RWPE2 (cell line): ENCODE data around the gene DUOX2.

Experiments used
- ATAC-seq: fragments of 200-7000 bp; cut with Tn5 transposase; 3 replicates; pipeline ENCODE4 v1.9.1; 2021; ENCODE audit warnings: low read depth
- DNase-seq: peaks from one replicate; pipeline ENCODE4 v3.0.0-alpha.2; 2020; ENCODE audit warnings: low spot score
- H3K27ac ChIP-seq: fragments of 450-650 bp; 2 replicates; pipeline ENCODE4 v1.5.1; 2017; ENCODE audit warnings: mild to moderate bottlenecking; ENCODE audit not compliant: poor library complexity, severe bottlenecking
- H3K27me3 ChIP-seq: fragments of 250-450 bp; sonication (Bioruptor Pico); 2 replicates; pipeline ENCODE4 v1.5.1; 2021; ENCODE audit warnings: mild to moderate bottlenecking, moderate library complexity; ENCODE audit not compliant: insufficient read depth, poor library complexity, severe bottlenecking
- H3K36me3 ChIP-seq: fragments of 250-450 bp; sonication (Bioruptor Pico); 2 replicates; pipeline ENCODE4 v1.5.1; 2020; ENCODE audit warnings: low read depth, mild to moderate bottlenecking, moderate library complexity
- H3K4me1 ChIP-seq: fragments of 250-450 bp; sonication (Bioruptor Pico); 2 replicates; pipeline ENCODE4 v1.5.1; 2021; ENCODE audit warnings: mild to moderate bottlenecking, moderate library complexity; ENCODE audit not compliant: insufficient read depth, poor library complexity, severe bottlenecking
- H3K4me3 ChIP-seq: fragments of 250-450 bp; sonication (Bioruptor Pico); 2 replicates; pipeline ENCODE4 v1.5.1; 2021; ENCODE audit warnings: mild to moderate bottlenecking, moderate library complexity; ENCODE audit not compliant: severe bottlenecking
- H3K9me3 ChIP-seq: fragments of 250-450 bp; sonication (Bioruptor Pico); 2 replicates; pipeline ENCODE4 v1.5.1; 2021; ENCODE audit warnings: mild to moderate bottlenecking, moderate library complexity; ENCODE audit not compliant: severe bottlenecking
- CTCF ChIP-seq: fragments of 450-650 bp; IDR thresholded peaks from one replicate; pipeline ENCODE4 v1.5.1; 2017; ENCODE audit warnings: mild to moderate bottlenecking, moderate library complexity; ENCODE audit not compliant: poor library complexity, severe bottlenecking

DUOX2 gene

DNA sequence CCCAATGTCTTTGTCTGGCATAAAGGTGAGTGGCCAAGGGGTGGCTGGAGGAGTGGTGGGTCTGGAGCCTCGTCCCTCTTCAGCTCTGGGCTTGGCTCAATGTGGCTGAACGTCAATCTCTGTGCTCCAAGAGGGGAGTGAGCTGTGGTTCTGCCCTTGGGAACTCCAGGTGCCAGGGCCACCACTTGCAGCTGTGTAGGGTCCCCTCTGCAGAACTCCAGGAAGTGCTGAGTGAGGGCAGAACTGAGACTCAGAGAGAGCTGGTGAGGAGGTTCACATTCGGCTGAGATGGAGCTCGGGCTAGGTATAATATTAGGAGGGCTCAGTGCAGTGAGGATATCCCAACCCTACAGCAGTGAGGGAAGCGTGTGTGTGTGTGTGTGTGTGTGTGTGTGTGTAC is 27.4 kb upstream of the DUOX2 start:
- Histone ChIP-seq H3K27me3 (no peaks in the 10 kb centered on the region), H3K9me3 (no peaks in the 10 kb centered on the region), H3K4me3 (no peak overlapping the region), H3K27ac (no peak overlapping the region), H3K36me3 (peaks cover 34% of the 10 kb centered on the region), H3K4me1 (no peaks in the 10 kb centered on the region)
- TF ChIP-seq CTCF = no peak
- ATAC-seq (no peak), DNase-seq (no peak)

DNA sequence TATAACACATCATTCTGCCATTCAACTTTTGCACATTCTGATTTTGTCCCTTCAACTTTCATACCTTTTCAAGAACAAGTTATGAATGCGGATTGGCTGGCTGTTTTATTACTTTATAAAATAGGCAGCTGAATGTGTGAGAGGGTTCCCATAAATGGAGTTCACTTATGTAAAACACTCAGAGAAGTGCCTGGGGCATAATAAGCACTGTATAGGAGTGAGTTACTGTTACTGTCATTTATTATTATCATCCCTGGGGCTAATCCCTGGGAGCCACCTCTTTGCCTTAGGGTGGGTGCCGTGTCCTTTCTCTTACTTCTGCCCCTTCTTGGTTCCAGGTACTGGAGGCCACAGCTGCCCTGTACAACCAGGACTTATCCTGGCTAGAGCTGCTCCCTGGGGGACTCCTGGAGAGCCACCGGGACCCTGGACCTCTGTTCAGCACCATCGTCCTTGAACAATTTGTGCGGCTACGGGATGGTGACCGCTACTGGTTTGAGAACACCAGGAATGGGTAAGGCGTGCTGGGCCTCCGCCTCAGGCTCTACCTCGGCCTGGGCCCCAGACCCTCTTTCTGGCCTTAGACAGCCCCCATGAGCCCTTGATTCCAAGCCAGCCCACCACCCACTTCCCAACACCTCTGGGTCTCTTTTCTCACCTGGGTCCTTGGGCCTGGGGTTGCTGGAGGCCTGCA is 26.7 kb upstream of the DUOX2 start:
- Histone ChIP-seq H3K36me3 (peaks cover 36% of the 10 kb centered on the region), H3K4me3 (no peak overlapping the region), H3K4me1 (no peaks in the 10 kb centered on the region), H3K27me3 (no peaks in the 10 kb centered on the region), H3K9me3 (no peaks in the 10 kb centered on the region), H3K27ac (no peak overlapping the region)
- peak; percentile 62 for DNase-seq
- no peak for TF ChIP-seq CTCF
- ATAC-seq = no peak

DNA sequence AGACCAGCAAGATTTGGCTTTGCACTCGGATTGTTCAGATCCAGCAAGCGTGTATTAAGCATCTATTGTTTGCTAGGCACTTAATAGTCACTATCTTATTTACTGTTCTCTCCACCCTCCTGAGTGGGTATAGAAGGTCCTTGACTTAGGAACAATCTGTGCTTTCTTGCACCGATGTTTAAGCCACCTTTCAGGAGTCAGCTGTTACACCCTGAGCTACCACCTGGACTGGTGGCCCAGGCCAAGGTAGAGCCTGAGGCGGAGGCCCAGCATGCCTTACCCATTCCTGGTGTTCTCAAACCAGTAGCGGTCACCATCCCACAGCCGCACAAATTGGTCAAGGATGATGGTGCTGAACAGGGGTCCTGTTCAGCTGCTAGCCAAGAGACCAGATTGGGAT is 25.8 kb upstream of the DUOX2 start:
- ATAC-seq (no peak), DNase-seq (no peak)
- H3K36me3 ChIP-seq = peaks cover 36% of the 10 kb centered on the region
- H3K27ac ChIP-seq = no peak overlapping the region
- H3K4me3 ChIP-seq = no peak overlapping the region
- no peaks in the 10 kb centered on the region for H3K4me1 ChIP-seq
- H3K27me3 ChIP-seq = no peaks in the 10 kb centered on the region
- H3K9me3 ChIP-seq = no peaks in the 10 kb centered on the region
- TF ChIP-seq CTCF = no peak

GRCh38 chr15:45138814-45139765 is 25.1 kb upstream of the DUOX2 start:
- TF ChIP-seq CTCF = no peak
- ATAC-seq (no peak), DNase-seq (peak; percentile 52)
- Histone ChIP-seq H3K36me3 (peaks cover 36% of the 10 kb centered on the region), H3K9me3 (no peaks in the 10 kb centered on the region), H3K4me1 (no peaks in the 10 kb centered on the region), H3K4me3 (no peak overlapping the region), H3K27me3 (no peaks in the 10 kb centered on the region), H3K27ac (no peak overlapping the region)
